Central memory CD8-positive, alpha-beta T cell (primary cell): ENCODE data around the gene TMTC2.

ENCODE experiments used
- ATAC-seq: fragments of 150-1000 bp; cut with Tn5 transposase; replicated peaks from 2 replicates; pipeline ENCODE4 v1.10.0; 2022; ENCODE audit warnings: mild to moderate bottlenecking, moderate FRiP score, moderate number of reproducible peaks; ENCODE audit not compliant: poor library complexity, severe bottlenecking; ENCODE audit errors: extremely low read depth
- DNase-seq, 2 donors: peaks; one replicate each; pipeline ENCODE4 v3.0.0; 2021; ENCODE audit warnings: low spot score in 2 of 2
- H3K27ac Mint-ChIP-seq: one replicate; pipeline ENCODE4 v1.8.0; 2022; ENCODE audit warnings: low read depth, mild to moderate bottlenecking, moderate library complexity, mixed read lengths
- H3K27me3 Mint-ChIP-seq: one replicate; pipeline ENCODE4 v1.8.0; 2022; ENCODE audit warnings: mixed read lengths
- H3K36me3 Mint-ChIP-seq: one replicate; pipeline ENCODE4 v1.8.0; 2022; ENCODE audit warnings: mild to moderate bottlenecking, moderate library complexity, mixed read lengths; ENCODE audit not compliant: insufficient read depth
- H3K4me1 Mint-ChIP-seq: one replicate; pipeline ENCODE4 v1.8.0; 2022; ENCODE audit warnings: mixed read lengths
- H3K4me3 Mint-ChIP-seq: one replicate; pipeline ENCODE4 v1.8.0; 2022; ENCODE audit warnings: mild to moderate bottlenecking, moderate library complexity, mixed read lengths
- H3K9me3 Mint-ChIP-seq: one replicate; pipeline ENCODE4 v1.8.0; 2022; ENCODE audit warnings: mixed read lengths

Gene TMTC2

GRCh38 chr12:82872088-82872487 is 185.4 kb downstream of the TMTC2 start:
- H3K4me3 Mint-ChIP-seq = no peak overlapping the region
- H3K27ac Mint-ChIP-seq = no peak overlapping the region
- DNase-seq (no peak), ATAC-seq (no peak)
- no peaks in the 10 kb centered on the region for H3K9me3 Mint-ChIP-seq
- no peaks in the 10 kb centered on the region for H3K4me1 Mint-ChIP-seq
- no peaks in the 10 kb centered on the region for H3K27me3 Mint-ChIP-seq
- H3K36me3 Mint-ChIP-seq = no peaks in the 10 kb centered on the region

- no peak for ATAC-seq
- no peaks in the 10 kb centered on the region for H3K36me3 Mint-ChIP-seq
- no peaks in the 10 kb centered on the region for H3K9me3 Mint-ChIP-seq
- H3K4me1 Mint-ChIP-seq = no peaks in the 10 kb centered on the region
- H3K4me3 Mint-ChIP-seq = no peak overlapping the region
- no peak overlapping the region for H3K27ac Mint-ChIP-seq
- DNase-seq = no peak
- H3K27me3 Mint-ChIP-seq = no peaks in the 10 kb centered on the region
Measured at GRCh38 chr12:82873309-82873708, 186.6 kb downstream of the TMTC2 start.

- Mint-ChIP-seq H3K4me3 (no peak overlapping the region), H3K36me3 (no peaks in the 10 kb centered on the region), H3K4me1 (no peaks in the 10 kb centered on the region)
Measured at GRCh38 chr12:82873951-82874350, 187.2 kb downstream of the TMTC2 start.

GRCh38 chr12:82874945-82875344 is 188.2 kb downstream of the TMTC2 start:
- H3K4me3 Mint-ChIP-seq = no peak overlapping the region
- no peaks in the 10 kb centered on the region for H3K27me3 Mint-ChIP-seq
- H3K36me3 Mint-ChIP-seq = no peaks in the 10 kb centered on the region
- ATAC-seq (no peak), DNase-seq (no peak)
- no peaks in the 10 kb centered on the region for H3K4me1 Mint-ChIP-seq
- H3K9me3 Mint-ChIP-seq = no peaks in the 10 kb centered on the region
- H3K27ac Mint-ChIP-seq = no peak overlapping the region

More at GRCh38 chr12:82873951-82874350, 187.2 kb downstream of the TMTC2 start:
- Mint-ChIP-seq H3K27me3 (no peaks in the 10 kb centered on the region), H3K27ac (no peak overlapping the region), H3K9me3 (no peaks in the 10 kb centered on the region)
- DNase-seq = no peak
- ATAC-seq = no peak

GRCh38 chr12:82876075-82876474 is 189.4 kb downstream of the TMTC2 start:
- no peaks in the 10 kb centered on the region for H3K27me3 Mint-ChIP-seq
- H3K36me3 Mint-ChIP-seq = no peaks in the 10 kb centered on the region
- H3K27ac Mint-ChIP-seq = no peak overlapping the region
- no peak for DNase-seq
- no peaks in the 10 kb centered on the region for H3K4me1 Mint-ChIP-seq
- H3K4me3 Mint-ChIP-seq = no peak overlapping the region
- no peak for ATAC-seq
- H3K9me3 Mint-ChIP-seq = no peaks in the 10 kb centered on the region

GRCh38 chr12:82877963-82878362 is 191.3 kb downstream of the TMTC2 start:
- Mint-ChIP-seq H3K27ac (no peak overlapping the region), H3K27me3 (no peaks in the 10 kb centered on the region), H3K9me3 (no peaks in the 10 kb centered on the region), H3K36me3 (no peaks in the 10 kb centered on the region), H3K4me3 (no peak overlapping the region), H3K4me1 (no peaks in the 10 kb centered on the region)
- no peak for ATAC-seq
- DNase-seq = no peak

GRCh38 chr12:82880442-82880901 is 193.8 kb downstream of the TMTC2 start:
- DNase-seq = no peak
- Mint-ChIP-seq H3K4me1 (no peaks in the 10 kb centered on the region), H3K27ac (no peak overlapping the region), H3K9me3 (no peaks in the 10 kb centered on the region), H3K27me3 (no peaks in the 10 kb centered on the region), H3K36me3 (no peaks in the 10 kb centered on the region), H3K4me3 (no peak overlapping the region)
- no peak for ATAC-seq

GRCh38 chr12:82883394-82884355 is 197.0 kb downstream of the TMTC2 start:
- H3K27me3 Mint-ChIP-seq = no peaks in the 10 kb centered on the region
- DNase-seq (no peak), ATAC-seq (no peak)
- no peak overlapping the region for H3K4me3 Mint-ChIP-seq
- H3K27ac Mint-ChIP-seq = no peak overlapping the region
- H3K9me3 Mint-ChIP-seq = no peaks in the 10 kb centered on the region
- no peaks in the 10 kb centered on the region for H3K4me1 Mint-ChIP-seq
- H3K36me3 Mint-ChIP-seq = no peaks in the 10 kb centered on the region

- no peak overlapping the region for H3K4me3 Mint-ChIP-seq
- H3K27me3 Mint-ChIP-seq = no peaks in the 10 kb centered on the region
- ATAC-seq = no peak
- H3K4me1 Mint-ChIP-seq = no peaks in the 10 kb centered on the region
- H3K27ac Mint-ChIP-seq = no peak overlapping the region
- no peaks in the 10 kb centered on the region for H3K36me3 Mint-ChIP-seq
- DNase-seq = no peak
- no peaks in the 10 kb centered on the region for H3K9me3 Mint-ChIP-seq
Measured at GRCh38 chr12:82886671-82887340, 200.1 kb downstream of the TMTC2 start.

GRCh38 chr12:82893896-82894295 is 207.2 kb downstream of the TMTC2 start:
- DNase-seq = no peak
- ATAC-seq = no peak
- Mint-ChIP-seq H3K27ac (no peak overlapping the region), H3K4me1 (no peaks in the 10 kb centered on the region), H3K4me3 (no peak overlapping the region), H3K36me3 (no peaks in the 10 kb centered on the region), H3K9me3 (peaks cover 5% of the 10 kb centered on the region), H3K27me3 (no peaks in the 10 kb centered on the region)

- no peaks in the 10 kb centered on the region for H3K36me3 Mint-ChIP-seq
- H3K4me3 Mint-ChIP-seq = no peak overlapping the region
- DNase-seq (no peak), ATAC-seq (no peak)
- no peaks in the 10 kb centered on the region for H3K27me3 Mint-ChIP-seq
- H3K27ac Mint-ChIP-seq = no peak overlapping the region
- H3K9me3 Mint-ChIP-seq = peaks cover 5% of the 10 kb centered on the region
- H3K4me1 Mint-ChIP-seq = no peaks in the 10 kb centered on the region
Measured at GRCh38 chr12:82896277-82896676, 209.6 kb downstream of the TMTC2 start.

- no peak for DNase-seq
- H3K4me3 Mint-ChIP-seq = no peak overlapping the region
Measured at GRCh38 chr12:82896979-82897378, 210.3 kb downstream of the TMTC2 start.

GRCh38 chr12:82898441-82898840 is 211.7 kb downstream of the TMTC2 start:
- DNase-seq (no peak), ATAC-seq (no peak)
- Mint-ChIP-seq H3K4me1 (no peaks in the 10 kb centered on the region), H3K27ac (no peak overlapping the region), H3K36me3 (no peaks in the 10 kb centered on the region), H3K9me3 (no peaks in the 10 kb centered on the region), H3K4me3 (no peak overlapping the region), H3K27me3 (no peaks in the 10 kb centered on the region)

More at GRCh38 chr12:82896979-82897378, 210.3 kb downstream of the TMTC2 start:
- H3K4me1 Mint-ChIP-seq = no peaks in the 10 kb centered on the region
- ATAC-seq = no peak
- H3K36me3 Mint-ChIP-seq = no peaks in the 10 kb centered on the region
- H3K9me3 Mint-ChIP-seq = peaks cover 5% of the 10 kb centered on the region
- H3K27me3 Mint-ChIP-seq = no peaks in the 10 kb centered on the region
- no peak overlapping the region for H3K27ac Mint-ChIP-seq
